HG03135 (cell line): Measurements from ENCODE around the gene FRMPD2.
"Not testable (repeated sequence)": the region's sequence is repeated elsewhere in the genome, so short reads cannot be mapped to it uniquely, and the experiment has no call there.

Experiments
- ATAC-seq: cut with Tn5 transposase; IDR thresholded peaks from one replicate; pipeline ENCODE4 v1.9.1; 2021; ENCODE audit warnings: mild to moderate bottlenecking, moderate library complexity; ENCODE audit not compliant: unreplicated experiment

FRMPD2 gene

GRCh38 chr10:48253970-48254657 is 20.4 kb downstream of the FRMPD2 start:
- ATAC-seq = no peak

DNA sequence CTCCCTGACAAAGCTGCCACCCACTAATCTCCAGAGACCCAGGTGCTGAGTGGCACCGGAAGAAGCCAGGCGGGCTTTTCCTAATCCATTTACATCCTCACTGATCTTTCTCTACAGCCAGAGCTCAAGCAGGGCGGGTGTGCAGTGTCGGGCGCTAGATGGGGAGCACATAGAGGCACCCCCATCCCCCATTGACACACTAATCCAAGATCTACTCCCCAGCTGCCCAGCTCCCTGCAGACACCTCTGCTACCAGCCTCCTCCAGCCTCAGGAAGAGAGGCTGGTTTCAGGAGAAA is 22.2 kb downstream of the FRMPD2 start:
- no peak for ATAC-seq

DNA sequence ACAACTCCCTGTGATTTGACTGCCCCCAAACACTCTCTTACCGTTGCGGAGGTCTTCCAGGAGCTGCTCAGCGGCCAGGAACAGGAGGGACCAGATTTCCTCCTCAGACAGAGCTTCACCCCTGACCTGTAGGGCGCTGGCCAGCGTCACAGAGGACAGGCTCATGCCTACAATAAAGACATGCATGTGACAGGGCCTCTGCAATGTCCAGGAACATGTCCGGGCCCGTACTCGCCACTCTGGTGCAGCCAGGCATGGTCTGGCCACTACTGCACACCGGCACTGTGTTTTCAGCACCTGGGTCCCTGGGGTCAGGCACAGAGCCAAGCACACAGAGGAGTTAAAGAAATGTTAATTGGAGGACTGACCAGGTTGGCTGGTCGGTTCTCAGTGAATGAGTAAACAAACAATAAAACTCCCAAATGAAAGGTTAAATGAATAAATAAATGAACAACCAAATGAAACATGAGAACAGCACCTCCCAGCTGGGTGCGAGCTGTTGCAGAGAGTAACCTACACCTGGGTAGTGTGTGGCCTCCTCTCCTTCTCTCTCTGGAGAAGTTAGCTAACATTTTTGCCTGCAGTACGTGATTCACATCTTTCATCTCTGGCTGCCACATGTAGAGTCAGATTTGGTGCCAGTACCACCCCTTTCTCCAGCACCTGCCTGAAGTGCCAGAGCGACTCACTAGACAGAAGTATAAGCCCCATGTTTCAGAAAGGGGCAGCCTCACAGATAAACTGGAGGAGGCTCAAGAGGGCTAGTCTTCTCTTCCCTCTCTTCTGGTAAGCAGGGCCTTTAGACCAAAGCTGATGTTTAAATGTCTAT is 22.8 kb downstream of the FRMPD2 start:
- no peak for ATAC-seq

- ATAC-seq = no peak
These were observed 23.4 kb downstream of the FRMPD2 start for GRCh38 chr10:48251152-48251524.

GRCh38 chr10:48249763-48250351 is 24.6 kb downstream of the FRMPD2 start:
- ATAC-seq = no peak

GRCh38 chr10:48249004-48249762 is 25.3 kb downstream of the FRMPD2 start:
- ATAC-seq = no peak

DNA sequence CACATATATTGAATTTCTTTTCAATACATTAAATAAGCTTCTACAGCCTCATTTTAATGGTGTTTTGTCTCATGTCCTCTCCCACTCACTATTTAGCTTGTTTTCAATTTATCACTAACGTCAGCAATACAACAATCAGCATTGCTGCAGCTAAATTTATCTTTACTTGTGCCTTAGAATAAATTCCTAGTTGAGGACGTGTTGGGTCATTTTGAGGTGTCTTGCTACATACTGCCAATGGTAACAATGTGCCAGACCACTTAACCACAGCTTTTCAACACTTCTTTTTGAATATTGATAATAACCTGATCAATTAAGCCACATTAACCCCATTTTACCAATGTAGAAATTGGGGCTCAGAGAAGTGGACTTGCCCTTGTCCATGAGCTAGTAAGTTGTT is 26.0 kb downstream of the FRMPD2 start:
- no peak for ATAC-seq

DNA sequence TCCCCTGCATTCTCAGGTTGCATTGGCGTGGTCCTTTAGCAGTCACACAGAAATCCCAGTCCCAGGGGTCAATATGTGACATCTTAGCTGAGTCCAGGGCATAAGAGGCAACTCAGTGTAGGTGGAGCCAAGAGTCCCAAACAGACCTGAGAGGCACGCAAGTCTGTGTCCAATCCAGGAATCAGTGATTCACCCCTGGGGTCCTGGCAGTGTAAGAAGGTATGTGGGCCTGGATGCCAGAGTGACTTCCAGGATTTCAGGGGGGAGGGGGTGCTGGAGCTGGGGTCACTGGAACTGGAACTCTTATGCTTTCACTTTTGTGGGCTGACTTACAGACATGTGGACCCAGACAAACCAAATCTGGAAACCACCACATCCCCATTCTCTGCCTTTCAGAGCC is 26.8 kb downstream of the FRMPD2 start:
- no peak for ATAC-seq

GRCh38 chr10:48246501-48246900 is 28.0 kb downstream of the FRMPD2 start:
- ATAC-seq = no peak

DNA sequence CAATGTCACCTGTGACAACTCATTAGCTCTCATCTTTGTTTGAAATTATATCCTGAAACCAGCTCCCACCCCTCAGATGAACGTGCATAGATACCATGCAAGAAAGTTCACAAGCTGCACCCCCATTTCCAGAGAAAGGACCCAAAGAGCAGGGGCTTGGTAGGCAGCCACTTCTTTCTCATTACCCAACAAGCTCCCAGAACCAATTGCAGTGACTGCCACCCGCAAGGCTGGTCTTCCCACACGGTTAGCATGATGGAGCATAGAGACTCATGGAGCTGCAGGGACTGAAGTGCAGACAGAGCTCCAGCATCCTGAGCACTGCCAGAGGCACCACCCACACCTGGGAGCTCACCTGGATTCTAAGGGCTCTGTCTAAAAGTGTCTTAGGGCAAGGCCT is 28.5 kb downstream of the FRMPD2 start:
- no peak for ATAC-seq

DNA sequence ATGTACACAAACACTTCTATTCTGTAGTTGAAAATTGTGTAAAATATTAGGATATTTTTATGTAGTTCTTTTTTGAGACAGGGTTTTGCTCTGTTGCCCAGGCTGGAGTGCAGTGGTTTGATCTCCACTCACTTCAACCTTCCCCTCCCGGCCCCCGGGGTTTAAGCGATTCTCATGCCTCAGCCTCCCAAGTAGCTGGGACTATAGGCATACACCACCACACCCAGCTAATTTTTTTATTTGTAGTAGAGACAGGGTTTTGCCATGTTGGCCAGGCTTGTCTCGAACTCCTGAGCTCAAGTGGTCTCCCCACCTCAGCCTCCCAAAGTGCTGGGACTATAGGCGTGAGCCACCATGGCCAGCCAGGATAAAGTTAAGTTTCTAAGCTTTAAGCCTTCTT is 30.6 kb downstream of the FRMPD2 start:
- not testable (repeated sequence) for ATAC-seq

- ATAC-seq = no peak
These were observed 31.0 kb downstream of the FRMPD2 start for GRCh38 chr10:48243487-48243886.

DNA sequence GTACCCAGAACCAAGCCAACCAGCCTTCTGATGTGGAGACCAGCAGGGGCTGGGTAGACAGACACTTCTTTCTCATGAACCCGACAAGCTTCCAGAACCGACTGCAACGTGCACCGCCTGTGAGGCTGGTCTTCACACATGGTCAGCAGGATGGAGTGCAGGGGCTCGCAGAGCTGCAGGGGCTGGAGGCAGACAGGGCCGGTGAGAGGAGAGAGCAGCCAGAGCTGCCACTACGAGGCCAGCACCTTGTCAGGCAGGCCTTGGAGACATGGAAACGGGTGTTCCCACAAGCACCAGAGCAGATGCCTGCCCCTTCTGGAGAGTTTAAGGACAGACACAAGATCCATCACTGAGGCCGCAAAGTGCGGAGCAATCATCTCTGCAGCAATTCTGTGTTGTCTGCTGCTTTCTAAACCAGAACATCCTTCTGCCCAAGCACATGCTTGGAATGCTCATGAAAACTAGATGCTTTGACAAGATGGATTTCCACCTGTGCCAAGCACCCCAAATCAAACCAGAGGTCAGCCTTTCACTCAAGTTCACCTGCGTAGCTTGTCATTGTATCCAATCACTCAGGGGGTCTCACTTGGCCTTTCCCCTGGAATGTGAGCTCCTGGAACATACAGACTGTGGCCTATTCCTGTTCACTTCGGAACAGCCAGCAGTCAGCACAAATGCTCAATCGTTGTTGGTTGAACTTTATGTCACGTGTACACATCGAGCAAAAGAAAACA is 32.2 kb downstream of the FRMPD2 start:
- no peak for ATAC-seq

DNA sequence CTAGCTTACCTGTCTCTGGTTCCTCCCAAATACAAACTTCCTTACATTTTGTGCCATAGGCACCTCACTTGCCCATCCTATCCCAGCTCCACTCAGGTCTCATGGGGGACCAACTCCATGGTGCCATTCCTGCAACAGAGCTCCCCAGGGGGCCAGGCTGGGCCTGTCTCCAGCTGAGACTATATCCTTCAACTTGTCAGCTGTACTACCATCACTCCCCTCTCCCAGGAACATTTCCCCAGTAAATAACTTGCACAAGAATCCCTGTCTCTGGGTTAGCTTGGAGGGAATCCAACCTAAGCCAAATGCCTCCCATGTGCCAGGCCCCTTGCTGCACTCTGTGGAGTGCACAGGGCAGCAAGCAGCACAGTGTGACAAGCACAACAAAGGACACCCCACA is 33.2 kb downstream of the FRMPD2 start:
- ATAC-seq = no peak

GRCh38 chr10:48240196-48240595 is 34.3 kb downstream of the FRMPD2 start:
- no peak for ATAC-seq

- ATAC-seq = no peak
These were observed 34.9 kb downstream of the FRMPD2 start for GRCh38 chr10:48239618-48240017.

DNA sequence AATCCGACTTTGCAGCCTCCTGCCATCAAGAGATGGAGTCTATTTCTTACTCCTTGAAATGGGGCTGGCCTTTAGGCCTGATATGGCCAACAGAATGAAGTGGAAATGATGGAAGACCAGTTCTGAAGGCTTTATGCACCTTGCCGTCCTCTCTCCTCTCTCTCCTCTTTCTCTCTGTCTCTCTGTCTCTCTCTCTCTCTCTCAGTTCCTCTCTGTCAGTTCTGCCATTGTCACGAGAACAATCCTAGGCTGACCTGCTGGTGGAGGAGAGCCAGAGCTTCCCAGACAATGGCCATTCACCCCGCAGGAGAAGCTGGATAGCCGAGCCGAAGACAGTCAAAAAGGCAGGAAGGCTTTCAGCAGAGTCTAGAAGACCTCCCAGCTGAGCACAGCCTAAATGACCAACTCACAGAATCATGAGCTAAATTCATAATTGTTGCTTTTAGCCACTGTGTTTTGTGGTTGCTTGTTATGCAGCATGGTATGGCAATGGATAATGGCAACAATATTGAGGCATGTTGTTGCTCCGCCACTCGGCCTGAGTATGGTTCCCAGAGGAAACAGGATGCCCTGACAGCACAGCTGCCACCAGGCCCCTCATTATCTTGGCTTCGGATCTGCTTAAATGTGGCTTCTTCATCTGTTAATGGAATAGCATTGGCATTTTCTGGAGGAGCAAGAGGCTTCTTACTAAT is 35.5 kb downstream of the FRMPD2 start:
- ATAC-seq = no peak

DNA sequence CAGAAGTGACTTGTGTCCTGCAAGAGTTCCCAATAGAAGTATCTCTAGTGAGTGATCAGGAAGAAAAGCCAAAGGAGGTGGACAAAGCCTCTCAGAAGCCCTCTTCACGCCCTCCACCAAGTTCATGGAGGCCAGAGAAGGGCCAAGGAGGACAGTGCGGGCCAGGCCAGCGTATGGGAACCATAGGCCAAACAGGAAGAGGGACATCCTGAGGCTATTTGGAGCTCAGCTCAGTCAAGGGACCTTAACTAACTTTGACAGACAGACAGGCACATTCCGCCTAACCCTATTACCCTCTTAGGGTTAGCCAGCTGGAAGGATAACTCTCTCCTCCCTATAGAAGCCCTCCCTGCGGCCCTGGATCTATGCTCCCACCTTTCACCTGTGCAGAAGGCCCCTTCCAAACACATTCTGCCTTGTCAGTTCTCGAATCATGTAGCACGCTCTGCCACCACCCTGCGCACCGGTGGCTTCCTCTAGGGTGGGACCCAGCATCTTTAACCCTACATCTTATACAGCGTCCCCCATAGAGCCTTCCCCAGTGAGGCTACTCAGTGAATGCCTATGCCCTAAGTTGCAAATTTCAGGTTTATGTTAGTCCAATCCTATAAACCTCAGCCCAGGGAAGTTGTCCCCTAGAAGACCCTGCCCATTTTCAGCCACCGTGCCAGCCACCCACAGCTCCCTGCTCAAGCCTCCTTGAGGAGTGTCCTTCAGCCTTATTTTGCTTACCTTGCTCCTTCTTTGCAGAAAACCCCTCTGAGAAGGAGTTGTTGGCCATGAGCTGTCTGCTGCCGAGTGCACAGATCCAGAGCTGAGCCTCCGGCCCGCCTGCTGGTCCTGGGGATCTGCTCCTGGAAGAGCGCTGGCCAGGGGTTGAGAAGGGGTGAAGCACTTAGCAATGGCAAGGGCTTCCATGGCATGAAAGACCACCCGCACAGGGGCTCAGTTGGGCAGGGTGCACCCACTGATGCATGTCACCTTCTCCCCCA is 36.9 kb downstream of the FRMPD2 start:
- no peak for ATAC-seq

DNA sequence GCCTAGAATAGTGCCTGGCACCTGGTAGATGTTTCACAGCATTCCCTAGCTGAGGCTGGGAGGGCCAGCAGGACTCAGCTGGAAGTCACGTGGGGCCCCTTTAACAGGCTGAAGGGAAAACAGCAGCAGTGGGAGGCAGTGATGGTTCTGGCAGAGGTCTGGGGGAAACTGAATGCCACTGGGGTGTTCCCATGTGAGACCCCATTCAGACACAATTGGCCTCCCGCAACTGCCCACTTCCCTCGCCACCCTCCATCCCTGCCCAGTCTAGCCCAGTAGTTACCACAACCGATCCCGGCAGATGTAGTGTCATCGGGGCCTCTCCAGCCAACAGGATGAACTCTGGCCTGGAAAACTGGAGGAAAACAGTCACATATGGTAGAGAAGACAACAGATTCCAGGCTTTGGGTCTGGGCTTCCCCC is 38.3 kb downstream of the FRMPD2 start:
- ATAC-seq = no peak
